GM18519 (cell line): Measurements from ENCODE around the gene SLX4IP.

Experiments used
- ATAC-seq: cut with Tn5 transposase; IDR thresholded peaks from one replicate; pipeline ENCODE4 v1.9.1; 2021; ENCODE audit warnings: mild to moderate bottlenecking, moderate library complexity; ENCODE audit not compliant: unreplicated experiment, low FRiP score

Gene SLX4IP

GRCh38 chr20:10655720-10656669 lies 220.9 kb downstream of the SLX4IP start:
- no peak for ATAC-seq

DNA sequence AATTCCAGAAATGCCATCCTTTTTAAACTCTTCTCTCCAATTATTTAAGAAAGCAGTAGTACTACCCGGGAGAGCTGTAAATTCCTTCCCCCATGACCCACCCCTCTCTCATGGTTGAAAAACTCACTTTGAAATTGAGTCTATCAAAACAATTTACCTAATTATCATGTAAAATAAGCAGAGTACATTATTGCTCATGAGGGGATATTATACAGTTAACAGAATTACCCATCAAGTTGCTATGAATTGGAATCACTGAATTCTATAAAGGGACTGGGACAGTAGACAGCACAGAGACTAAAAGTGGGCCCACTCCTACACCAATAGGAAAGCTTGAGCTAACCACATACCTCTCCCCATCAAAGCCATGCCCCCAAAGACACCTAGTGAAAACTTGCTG lies 222.3 kb downstream of the SLX4IP start:
- ATAC-seq = no peak

GRCh38 chr20:10658051-10658823 lies 223.1 kb downstream of the SLX4IP start:
- no peak for ATAC-seq

- no peak for ATAC-seq
These were observed 223.9 kb downstream of the SLX4IP start for GRCh38 chr20:10658876-10659632.

DNA sequence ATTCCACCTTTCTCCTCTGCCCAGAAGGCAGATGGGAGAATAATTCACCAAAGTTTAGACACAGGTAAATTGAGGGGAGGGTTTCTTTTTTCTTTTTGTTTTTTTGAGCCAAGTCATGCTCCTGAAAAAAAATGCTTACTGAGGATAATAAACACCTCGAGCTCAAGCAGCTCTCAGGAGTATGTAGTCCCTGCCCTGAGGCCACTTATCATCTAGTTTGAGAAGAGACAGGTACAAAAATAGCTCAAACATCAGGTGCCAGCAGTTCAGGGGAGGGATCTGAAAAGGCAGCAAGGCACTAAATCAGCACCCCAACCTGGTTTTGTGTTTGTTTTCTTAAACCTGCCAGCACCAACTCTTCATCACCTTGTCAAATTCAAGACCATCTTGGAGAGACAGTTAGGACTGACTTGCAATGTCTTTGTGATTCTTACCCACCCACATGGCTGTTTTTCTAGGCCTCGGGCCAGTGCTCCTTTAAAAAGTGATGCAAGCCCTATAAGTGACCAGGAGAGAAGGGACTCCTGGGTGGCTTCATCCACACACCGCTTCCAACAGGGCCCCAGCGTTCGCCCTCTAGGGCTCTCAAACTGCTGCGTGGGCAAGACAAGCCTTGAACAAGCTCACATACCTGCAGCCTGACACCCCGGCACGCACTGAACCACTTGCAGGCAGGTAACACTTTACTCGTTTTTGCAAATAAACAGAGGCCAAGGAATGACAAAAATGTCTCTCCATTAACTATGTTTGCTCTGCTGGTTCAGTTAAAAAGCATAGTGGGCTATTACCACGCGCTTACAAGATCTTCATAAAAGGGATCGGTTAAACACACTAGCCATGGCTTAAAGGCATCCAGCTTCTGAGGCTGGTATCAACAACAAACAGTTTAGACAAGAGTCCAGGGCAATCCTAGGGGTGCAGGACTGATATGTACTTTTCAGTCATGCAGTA lies 224.8 kb downstream of the SLX4IP start:
- no peak for ATAC-seq

DNA sequence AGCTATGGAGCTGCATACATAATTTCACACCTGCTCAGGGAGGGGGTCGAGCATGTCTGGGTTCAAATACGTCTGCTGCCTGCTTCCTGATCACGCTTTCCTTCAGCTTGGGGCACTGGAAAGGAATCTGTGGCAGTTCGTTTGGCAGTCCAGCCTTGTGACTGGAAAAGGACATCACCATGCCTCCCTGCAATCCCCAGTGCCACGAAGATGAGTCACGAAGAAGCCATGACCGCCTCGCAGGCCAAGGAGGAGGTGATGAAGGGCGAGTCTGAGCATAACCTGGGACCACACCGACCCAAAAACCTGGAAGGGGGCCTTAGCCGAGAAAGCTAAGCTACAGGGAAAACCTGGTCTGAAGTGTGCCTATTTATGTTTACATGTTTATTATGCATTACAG lies 225.6 kb downstream of the SLX4IP start:
- no peak for ATAC-seq

GRCh38 chr20:10661261-10661660 lies 226.2 kb downstream of the SLX4IP start:
- no peak for ATAC-seq

DNA sequence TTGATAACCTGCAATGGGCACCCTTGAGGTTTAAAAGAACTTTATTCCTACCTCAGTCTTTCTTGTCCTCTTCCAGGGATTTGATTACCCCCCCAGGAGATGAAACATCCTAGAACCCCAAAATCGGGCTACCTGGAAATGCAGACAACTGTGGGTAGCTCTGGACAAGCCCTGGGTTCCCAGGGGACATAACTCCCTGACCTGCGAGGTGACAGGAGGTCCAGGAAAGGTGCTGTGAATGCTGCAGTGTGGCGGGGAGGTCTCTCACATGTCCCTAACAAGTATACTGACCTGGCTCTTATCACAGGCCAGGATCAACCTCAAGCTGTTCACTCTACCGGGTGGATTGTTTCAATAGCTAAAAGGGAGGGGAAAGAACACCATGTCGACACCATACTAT lies 227.0 kb downstream of the SLX4IP start:
- ATAC-seq = no peak

DNA sequence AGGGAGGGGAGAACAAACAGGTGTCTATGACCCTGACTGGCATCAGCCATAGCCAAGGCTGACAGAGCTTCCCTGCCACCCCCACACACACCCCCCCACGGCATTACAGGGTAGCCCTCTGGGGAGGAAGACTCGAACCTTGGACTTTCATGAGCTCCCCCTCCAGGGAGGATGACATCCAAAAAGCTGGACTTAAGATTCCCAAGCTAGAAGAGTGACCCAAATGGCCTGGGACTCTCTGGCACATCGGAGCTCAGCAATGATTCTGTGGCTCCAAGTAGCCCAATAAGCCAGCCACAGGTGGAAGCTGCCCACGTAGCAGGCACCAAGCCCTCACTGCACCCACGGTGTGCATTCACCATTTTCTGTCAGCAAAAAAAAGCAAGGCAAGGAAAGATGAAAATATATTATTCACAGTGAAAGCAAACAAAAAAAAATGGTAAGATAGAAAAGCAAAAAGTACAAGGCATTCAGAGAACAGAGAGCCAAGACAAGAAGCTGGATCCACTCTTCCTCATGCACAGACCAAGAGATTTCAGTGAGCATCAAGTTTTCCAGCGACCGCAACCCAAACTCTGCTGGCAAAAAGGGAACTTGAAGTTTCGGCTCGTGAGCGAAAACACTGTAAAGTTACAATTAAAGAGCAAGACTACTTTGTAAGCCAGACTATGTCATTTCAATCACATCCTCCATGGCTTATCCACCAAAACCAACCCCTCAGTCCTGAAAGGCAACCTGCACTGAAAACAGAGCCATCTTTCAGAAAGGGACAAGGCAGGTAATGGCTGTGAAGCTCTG lies 227.8 kb downstream of the SLX4IP start:
- ATAC-seq = no peak

DNA sequence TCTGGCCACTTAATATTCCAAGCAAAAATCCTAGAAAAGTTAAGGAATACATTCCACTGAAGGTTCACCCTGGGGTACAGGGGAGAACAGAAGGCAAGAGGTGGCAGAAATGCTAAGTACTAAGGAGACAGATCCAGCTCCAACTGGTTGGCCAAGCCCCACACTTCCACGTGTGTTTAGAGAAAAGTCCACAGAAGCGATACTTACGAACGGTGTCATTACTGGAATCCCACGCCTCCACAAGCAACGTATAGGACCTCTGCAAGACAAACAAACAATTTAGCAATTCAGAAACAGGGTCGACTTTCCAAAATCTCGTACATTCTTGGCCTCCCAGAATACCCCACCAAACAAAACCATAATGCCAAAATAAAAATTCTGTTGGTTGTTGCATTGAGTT lies 228.7 kb downstream of the SLX4IP start:
- ATAC-seq = no peak

GRCh38 chr20:10665027-10665561 lies 230.0 kb downstream of the SLX4IP start:
- ATAC-seq = no peak

GRCh38 chr20:10665791-10666190 lies 230.7 kb downstream of the SLX4IP start:
- no peak for ATAC-seq

GRCh38 chr20:10666221-10667076 lies 231.3 kb downstream of the SLX4IP start:
- no peak for ATAC-seq

DNA sequence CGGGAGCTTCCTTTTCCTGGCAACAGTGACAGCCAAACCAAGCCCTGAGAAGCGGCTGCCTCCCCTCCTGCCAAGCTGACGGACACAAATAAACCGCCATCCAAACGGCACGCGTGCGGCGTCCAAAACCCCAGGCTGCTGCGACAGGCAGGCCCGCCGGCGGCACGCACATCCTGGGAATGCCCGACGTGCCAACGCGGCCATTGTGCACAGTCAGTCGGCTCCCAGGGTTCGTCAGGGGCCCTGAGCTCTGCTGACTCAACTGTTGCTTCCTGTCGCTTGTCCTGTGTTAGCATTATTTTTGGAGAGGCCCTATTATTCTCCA lies 231.9 kb downstream of the SLX4IP start:
- no peak for ATAC-seq

- ATAC-seq = no peak
These were observed 232.6 kb downstream of the SLX4IP start for GRCh38 chr20:10667560-10668167.

- no peak for ATAC-seq
These were observed 233.7 kb downstream of the SLX4IP start for GRCh38 chr20:10668677-10669368.

DNA sequence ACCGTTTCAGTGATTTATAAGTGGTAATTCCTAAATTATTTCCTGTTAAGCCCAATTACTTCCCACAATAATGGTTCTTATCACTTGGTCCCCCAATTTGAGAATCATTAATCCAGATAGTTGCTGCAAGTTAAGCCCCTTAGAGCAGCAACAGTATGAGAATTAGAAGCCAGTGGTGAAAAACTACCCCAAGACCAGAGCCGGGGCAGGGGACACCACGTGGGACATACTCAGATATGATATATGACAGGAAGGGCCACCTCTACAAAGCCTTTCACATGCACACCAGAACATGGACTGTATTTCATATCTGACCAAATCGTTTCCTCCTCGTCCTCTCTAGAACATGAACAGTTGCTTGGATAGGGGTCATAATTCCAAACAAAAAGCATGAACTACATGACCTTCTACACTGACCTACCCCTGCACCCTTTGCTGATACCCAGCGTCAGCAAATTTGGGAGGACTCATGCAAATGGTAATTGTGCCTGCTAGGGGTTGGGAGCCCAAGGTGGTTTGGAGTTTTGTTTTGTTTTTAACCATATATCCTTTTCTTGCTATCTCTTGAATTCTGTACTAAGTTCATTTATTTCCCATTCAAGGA lies 234.8 kb downstream of the SLX4IP start:
- ATAC-seq = no peak
